Dendritic cell treated with granulocyte-macrophage colony-stimulating factor and Interleukin-4, amounts not matched to agents 40 ng/mL and 50 ng/mL, for 4 days (primary cell): ENCODE data around the gene SLC16A12.

Experiments
- H3K27ac Mint-ChIP-seq: one replicate; pipeline ENCODE4 v1.8.0; 2022; ENCODE audit warnings: mild to moderate bottlenecking, mixed read lengths
- H3K27me3 Mint-ChIP-seq: one replicate; pipeline ENCODE4 v1.8.0; 2022; ENCODE audit warnings: mild to moderate bottlenecking, mixed read lengths
- H3K36me3 Mint-ChIP-seq: one replicate; pipeline ENCODE4 v1.8.0; 2022; ENCODE audit warnings: low read depth, mixed read lengths
- H3K4me1 Mint-ChIP-seq: one replicate; pipeline ENCODE4 v1.8.0; 2022; ENCODE audit warnings: low read depth, mixed read lengths
- H3K4me3 Mint-ChIP-seq: one replicate; pipeline ENCODE4 v1.8.0; 2022; ENCODE audit warnings: mild to moderate bottlenecking, moderate library complexity, mixed read lengths
- H3K9me3 Mint-ChIP-seq: one replicate; pipeline ENCODE4 v1.8.0; 2022; ENCODE audit warnings: mixed read lengths
- intact Hi-C: fragments of 100-400 bp; cut with micrococcal nuclease; formaldehyde crosslinking; loops from one replicate; pipeline ENCODE4 v1.15.0; 2022

SLC16A12 gene

DNA sequence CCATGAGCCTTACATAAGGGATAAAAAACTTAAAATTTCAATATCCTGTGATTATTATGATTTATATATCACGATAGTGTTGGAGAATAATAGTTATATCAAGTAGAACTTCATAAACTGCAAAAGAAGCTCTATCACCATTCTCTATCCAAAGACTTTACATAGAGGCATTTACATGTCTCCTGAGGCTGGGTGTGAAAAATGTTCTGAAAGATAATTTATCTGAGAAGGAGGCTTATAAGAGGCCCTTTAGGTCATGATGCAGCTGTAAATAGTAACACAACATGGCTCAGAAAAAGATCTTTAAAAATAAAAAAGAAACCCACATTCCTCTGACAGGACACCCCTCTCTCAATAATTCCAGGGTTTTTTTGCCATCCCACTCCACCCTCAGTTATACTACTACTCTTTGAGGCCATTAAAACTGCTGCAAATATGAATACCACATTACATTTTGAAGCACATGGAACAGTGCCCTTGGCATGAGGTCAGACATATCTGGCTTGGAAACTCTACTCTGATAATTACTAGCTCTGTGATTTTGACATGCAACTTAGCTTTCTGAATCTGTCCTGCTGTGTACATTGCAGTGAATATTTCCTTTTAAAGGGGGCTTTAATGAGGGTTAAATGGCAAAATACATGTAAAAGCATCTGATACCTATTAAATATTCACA is 55.5 kb downstream of the SLC16A12 start:
- Mint-ChIP-seq H3K27me3 (no peaks in the 10 kb centered on the region), H3K4me1 (no peaks in the 10 kb centered on the region), H3K36me3 (no peaks in the 10 kb centered on the region), H3K27ac (no peak overlapping the region), H3K4me3 (no peak overlapping the region), H3K9me3 (no peaks in the 10 kb centered on the region)
- intact Hi-C loops: no loop called here

DNA sequence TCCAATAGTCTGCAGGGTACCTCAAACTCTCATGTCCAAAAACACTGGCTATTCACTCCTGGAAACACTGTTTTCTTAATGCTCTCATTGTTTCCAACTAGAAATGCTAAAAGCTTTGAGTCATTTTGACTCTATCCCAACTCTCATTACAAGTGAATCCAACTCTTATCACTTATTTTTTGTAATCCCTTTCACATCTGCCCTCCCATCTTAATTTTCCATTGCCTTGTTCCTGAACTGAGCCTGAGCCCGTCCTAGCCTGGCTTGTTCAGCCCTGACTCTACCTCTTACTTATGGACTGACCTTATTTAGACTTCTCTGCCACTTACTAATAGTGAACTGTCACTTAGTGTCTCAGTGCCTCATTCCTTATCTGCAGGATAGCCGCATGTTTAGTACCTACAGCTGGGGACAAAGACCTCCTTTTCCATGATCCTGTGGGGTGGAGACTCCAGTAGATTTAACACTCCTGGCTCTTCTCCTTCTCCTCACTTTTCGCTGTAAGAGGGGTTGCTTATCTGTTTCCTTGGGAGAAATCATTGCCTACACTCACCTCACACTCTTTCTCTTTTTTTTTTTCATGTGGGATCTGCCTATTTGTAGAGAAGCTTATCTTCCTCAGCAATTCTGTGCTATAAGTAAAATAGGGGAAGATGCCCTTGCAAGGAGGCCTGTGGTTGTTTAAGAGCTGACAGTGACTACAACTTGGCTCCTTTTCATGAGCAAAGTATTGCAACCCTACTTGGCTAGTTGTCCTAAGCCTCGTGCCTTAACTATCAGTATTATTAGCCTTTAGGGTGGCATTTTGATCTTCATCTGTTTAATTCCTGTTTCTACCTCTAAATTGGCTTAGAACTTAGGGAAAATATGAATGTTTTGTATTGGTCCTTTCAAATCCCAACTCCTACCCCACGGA is 56.4 kb downstream of the SLC16A12 start:
- intact Hi-C loops: no loop called here
- Mint-ChIP-seq H3K36me3 (no peaks in the 10 kb centered on the region), H3K27ac (no peak overlapping the region), H3K4me3 (no peak overlapping the region), H3K4me1 (no peaks in the 10 kb centered on the region), H3K9me3 (no peaks in the 10 kb centered on the region), H3K27me3 (no peaks in the 10 kb centered on the region)

DNA sequence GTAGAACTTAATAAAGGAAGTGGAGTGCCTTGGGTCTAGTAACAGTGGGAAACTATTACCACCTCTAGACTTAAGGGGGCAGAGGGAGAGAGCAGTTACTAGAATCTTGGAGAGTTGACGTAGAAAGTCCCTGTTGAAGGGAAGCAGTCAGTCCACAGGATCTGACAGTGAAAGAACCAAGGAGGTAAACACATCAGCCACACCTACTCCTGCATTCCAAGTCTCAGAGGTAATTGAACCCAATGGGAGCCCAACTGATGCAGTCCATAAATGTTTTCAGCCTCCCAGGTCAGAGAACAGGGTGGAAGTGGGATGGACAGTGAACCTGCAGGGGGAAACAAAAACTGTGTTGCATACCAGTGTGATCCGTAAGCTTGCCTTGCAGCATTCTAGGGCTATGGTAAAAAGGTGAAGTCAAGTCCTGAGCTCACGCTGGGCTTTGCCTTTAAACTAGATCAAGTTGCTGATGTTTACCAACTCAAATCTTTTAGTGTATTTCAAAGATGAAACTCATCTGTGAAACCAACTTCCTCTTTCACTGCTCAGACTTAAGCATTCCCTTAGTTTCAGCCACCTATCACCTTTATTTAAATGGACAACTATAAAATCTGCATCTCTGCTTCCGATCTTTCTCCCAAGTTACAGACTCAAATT is 57.2 kb downstream of the SLC16A12 start:
- Mint-ChIP-seq H3K9me3 (no peaks in the 10 kb centered on the region), H3K36me3 (no peaks in the 10 kb centered on the region), H3K27me3 (no peaks in the 10 kb centered on the region), H3K4me1 (no peaks in the 10 kb centered on the region), H3K4me3 (no peak overlapping the region), H3K27ac (no peak overlapping the region)
- intact Hi-C loops: no loop called here

DNA sequence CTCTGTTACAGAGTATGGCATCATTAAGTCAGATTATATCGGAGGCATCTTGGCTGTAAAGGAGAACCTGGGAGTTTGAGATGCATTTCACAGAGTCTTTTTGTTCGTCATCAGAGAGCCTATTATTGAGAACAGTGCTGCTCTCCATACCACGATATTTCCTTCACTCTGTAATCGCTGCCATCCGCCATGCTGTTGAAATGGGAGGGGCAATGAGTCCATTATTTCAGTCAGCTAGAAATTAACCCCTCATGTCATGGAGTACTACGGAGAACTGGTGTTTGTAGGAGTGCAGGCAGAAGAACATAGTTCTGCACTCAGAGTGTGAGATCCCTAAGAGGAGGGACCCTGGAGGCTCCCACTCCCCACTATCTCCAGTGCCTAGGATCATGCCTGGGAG is 59.2 kb downstream of the SLC16A12 start:
- no peaks in the 10 kb centered on the region for H3K36me3 Mint-ChIP-seq
- H3K27ac Mint-ChIP-seq: no peak overlapping the region
- H3K27me3 Mint-ChIP-seq: no peaks in the 10 kb centered on the region
- H3K4me3 Mint-ChIP-seq: no peak overlapping the region
- intact Hi-C loops: no loop called here
- no peaks in the 10 kb centered on the region for H3K9me3 Mint-ChIP-seq
- no peaks in the 10 kb centered on the region for H3K4me1 Mint-ChIP-seq

DNA sequence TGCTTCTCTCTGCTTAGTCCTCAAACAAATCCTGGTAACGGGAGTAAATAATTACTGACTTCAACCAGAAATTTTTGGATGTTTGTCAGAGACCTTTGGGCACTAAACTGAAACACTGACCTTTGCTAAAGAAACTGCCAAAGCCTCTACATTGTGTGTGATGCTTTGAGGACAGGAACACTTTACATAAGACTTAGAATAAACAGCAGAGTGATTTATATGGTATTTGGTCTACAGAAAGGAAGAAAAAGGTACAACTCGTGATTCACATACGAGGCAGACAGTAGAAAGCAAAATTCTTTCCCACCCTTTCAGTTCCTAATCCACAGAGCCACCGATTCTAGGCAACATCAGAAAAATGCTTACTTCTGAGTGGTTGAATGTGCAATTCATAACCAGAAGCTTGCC is 59.8 kb downstream of the SLC16A12 start:
- H3K4me1 Mint-ChIP-seq: peaks cover 3% of the 10 kb centered on the region
- no peak overlapping the region for H3K4me3 Mint-ChIP-seq
- no peaks in the 10 kb centered on the region for H3K36me3 Mint-ChIP-seq
- no peak overlapping the region for H3K27ac Mint-ChIP-seq
- intact Hi-C loops: no loop called here
- no peaks in the 10 kb centered on the region for H3K9me3 Mint-ChIP-seq
- H3K27me3 Mint-ChIP-seq: no peaks in the 10 kb centered on the region

DNA sequence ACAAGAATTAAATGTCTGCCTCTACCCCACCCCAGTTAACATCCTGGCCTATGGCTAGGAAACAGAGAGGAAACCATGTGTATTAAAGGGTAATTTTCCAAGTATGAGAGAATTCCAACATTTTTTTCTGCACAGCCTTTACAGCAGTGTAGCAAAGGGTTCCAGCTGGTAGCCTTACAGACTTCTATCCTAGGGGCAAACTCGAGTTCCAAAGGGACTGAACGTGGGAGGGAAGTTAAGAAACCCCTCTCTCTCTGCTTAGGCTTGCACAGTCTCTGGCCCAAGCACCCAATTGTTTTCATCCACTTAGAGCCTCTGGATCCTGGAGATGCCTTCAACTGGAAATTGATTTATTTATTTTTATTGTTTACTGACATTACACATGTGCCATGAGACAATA is 60.3 kb downstream of the SLC16A12 start:
- H3K9me3 Mint-ChIP-seq: no peaks in the 10 kb centered on the region
- intact Hi-C loops: no loop called here
- H3K36me3 Mint-ChIP-seq: no peaks in the 10 kb centered on the region
- H3K27me3 Mint-ChIP-seq: no peaks in the 10 kb centered on the region
- no peak overlapping the region for H3K27ac Mint-ChIP-seq
- no peak overlapping the region for H3K4me3 Mint-ChIP-seq
- peaks cover 7% of the 10 kb centered on the region for H3K4me1 Mint-ChIP-seq

DNA sequence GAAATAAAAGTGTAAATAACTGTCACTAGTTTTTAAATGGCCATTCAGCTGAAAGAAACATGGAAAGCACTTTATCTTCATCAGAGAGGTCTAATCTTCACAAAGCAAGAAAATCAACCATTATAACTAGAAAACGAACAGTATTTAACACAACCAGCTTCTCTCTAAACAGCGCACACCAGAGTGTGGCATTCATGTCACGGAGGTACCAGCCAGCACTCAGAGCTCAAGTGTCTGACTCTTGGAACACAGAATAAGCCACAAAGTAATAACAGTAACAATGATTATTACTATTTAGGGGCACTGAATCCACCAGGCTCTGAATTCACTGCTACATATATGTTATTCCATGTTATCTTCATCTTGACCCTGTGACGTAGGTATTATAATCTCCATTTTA is 60.9 kb downstream of the SLC16A12 start:
- no peak overlapping the region for H3K4me3 Mint-ChIP-seq
- H3K27me3 Mint-ChIP-seq: no peaks in the 10 kb centered on the region
- peaks cover 14% of the 10 kb centered on the region for H3K4me1 Mint-ChIP-seq
- no peak overlapping the region for H3K27ac Mint-ChIP-seq
- intact Hi-C loops: no loop called here
- no peaks in the 10 kb centered on the region for H3K9me3 Mint-ChIP-seq
- no peaks in the 10 kb centered on the region for H3K36me3 Mint-ChIP-seq

DNA sequence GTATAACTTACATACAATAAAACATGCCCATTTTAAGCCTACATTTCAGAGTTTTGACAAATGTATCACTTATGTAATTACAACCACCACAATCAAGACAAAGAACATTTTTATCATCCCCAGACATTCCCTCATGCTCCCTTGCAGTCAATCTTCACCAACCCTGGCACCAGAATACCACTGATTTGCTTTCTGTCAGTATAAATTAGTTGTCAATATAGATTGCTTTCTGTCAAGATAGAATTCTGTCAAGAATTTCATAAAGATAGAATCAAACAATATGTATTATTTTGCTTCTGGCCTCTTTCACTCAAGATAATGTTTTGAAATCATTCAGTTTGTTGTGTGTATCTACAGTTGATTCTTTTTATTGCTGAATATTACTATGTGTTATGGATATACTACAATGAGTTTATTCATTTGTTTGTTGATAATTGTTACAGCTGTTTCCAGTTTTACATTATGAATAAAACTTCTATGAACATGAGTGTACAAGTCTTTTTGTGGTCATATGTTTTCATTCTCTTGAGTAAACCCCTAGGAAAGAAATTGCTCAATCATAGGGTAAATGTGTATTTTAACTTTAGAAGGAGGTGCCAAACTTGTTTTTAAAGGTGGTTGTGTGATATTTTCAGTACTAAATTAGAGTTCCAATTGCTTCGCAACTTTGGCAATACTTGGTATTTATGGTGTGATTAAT is 64.1 kb downstream of the SLC16A12 start:
- intact Hi-C loops: no loop called here
- Mint-ChIP-seq H3K36me3 (no peaks in the 10 kb centered on the region), H3K9me3 (no peaks in the 10 kb centered on the region), H3K27me3 (no peaks in the 10 kb centered on the region), H3K4me1 (peaks cover 15% of the 10 kb centered on the region), H3K4me3 (no peak overlapping the region), H3K27ac (no peak overlapping the region)

DNA sequence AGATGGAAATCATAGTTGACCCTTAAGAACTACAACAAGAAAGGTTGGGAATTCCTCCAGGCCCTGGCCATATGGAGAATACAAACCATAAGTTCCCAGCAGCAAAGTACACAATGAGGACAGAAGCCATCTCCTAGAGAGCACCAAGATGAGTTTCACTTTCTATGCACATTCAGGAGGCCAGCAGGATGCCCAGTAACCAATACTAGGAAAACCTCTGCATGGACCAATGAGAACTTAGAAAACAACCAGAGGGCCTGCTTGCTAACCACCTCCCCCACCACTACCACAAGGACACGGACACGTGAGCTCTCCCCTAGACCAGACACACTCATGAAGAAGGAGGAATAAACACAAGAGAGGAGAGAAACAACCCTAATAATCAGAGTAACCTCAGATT is 64.8 kb downstream of the SLC16A12 start:
- Mint-ChIP-seq H3K4me3 (no peak overlapping the region), H3K4me1 (peaks cover 15% of the 10 kb centered on the region), H3K27ac (no peak overlapping the region), H3K36me3 (no peaks in the 10 kb centered on the region), H3K9me3 (no peaks in the 10 kb centered on the region), H3K27me3 (no peaks in the 10 kb centered on the region)
- intact Hi-C loops: no loop called here

DNA sequence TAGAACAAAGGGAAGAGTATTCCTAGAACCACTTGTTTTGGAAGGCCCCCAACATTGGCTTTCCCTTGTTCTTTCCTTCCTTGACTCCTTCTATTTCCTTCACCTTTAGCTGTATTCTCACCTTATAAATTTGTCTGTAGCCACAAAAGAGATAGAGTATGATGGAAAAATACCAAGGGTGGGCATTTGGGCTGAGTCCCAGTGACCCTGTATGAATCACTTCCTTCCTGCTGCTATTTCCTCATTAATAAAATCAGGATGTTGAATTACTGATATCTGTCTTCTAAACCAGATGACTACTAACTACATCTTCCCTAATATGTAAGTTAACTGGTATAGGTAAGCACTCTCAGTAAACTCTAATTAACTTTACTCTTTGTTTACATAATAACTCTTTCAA is 65.9 kb downstream of the SLC16A12 start:
- Mint-ChIP-seq H3K4me1 (peaks cover 15% of the 10 kb centered on the region), H3K9me3 (no peaks in the 10 kb centered on the region), H3K36me3 (no peaks in the 10 kb centered on the region), H3K27me3 (no peaks in the 10 kb centered on the region), H3K4me3 (no peak overlapping the region), H3K27ac (no peak overlapping the region)
- intact Hi-C loops: no loop called here

DNA sequence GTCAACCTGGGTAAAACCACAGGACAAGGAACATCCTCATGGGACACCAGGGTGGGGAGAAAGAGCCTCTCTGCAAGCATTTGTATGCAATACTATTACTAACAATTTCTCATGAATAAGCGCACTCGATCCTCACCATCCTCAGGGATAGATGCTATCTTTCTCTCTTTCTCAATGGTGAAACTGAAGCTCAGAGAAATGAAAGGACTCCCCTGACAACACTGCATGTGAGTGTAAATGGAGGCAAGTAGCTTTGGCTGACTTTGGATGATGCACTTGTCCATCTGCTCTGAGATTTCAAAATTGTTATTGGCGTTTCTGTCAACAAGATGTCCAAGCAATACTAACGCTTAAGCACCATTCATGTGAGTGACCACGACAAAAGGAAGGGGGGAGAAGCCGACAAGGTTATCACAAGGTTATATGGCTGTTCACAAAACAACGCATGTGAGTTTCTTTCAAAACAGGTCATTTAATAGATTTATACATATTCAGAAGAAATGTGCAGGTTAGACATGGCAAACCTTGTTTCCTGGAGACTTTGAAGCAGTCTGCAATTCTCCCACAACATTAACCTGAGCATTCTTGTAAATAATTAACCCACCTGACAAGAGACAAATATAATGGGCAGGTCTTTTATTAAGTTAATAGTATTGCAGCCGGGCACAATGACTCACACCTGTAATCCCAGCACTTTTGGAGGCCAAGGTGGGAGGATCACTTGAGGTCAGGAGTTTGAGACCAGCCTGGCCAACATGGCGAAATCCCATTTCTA is 67.0 kb downstream of the SLC16A12 start:
- peaks cover 15% of the 10 kb centered on the region for H3K4me1 Mint-ChIP-seq
- H3K36me3 Mint-ChIP-seq: no peaks in the 10 kb centered on the region
- H3K9me3 Mint-ChIP-seq: no peaks in the 10 kb centered on the region
- H3K4me3 Mint-ChIP-seq: no peak overlapping the region
- H3K27ac Mint-ChIP-seq: no peak overlapping the region
- no peaks in the 10 kb centered on the region for H3K27me3 Mint-ChIP-seq
- intact Hi-C loops: no loop called here

DNA sequence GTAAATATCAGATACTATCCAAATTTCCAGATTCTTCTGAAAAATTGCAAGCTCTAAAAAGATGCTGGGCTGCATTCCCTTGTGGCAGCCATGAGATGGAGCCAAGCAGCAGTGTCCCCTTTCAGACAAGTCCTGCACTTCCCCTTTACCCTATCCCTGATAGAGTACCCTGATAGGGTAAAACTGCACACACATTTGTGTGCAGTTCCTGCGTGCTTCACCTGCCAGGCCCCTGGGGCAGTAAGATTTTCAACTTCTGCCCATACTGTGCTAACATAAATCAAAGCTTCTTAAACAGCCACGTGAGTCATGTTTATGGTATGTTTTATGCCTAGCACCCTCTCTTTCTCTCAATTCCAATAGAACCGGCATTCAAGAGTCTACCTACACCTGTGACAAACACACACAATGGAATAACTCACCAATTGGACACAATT is 68.8 kb downstream of the SLC16A12 start:
- Mint-ChIP-seq H3K27me3 (no peaks in the 10 kb centered on the region), H3K27ac (no peak overlapping the region), H3K4me1 (peaks cover 15% of the 10 kb centered on the region), H3K36me3 (no peaks in the 10 kb centered on the region), H3K9me3 (no peaks in the 10 kb centered on the region), H3K4me3 (no peak overlapping the region)
- intact Hi-C loops: loop anchor here (2.0 kb wide), 1 partner anchor 96 kb away; no protein-coding TSS in a partner anchor

DNA sequence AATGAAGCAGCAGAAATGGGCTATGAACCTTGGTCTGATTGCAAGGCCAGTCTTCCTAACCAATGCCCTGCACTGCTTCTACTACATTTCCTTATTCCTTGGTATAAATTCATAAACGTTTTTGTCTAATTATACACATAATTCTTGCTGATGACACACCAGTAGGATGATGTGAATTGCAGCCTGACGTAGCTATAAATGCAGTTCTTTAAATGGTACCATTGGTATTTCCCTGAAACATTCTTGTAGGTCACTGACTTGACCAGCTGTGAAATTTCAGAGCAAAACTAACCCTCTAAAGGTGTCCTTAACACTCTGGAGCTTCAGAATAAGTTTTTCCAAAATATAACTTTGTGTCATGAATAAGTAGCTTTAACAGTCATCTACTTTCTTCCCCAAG is 70.2 kb downstream of the SLC16A12 start:
- intact Hi-C loops: no loop called here
- H3K4me1 Mint-ChIP-seq: peaks cover 8% of the 10 kb centered on the region
- no peaks in the 10 kb centered on the region for H3K36me3 Mint-ChIP-seq
- no peak overlapping the region for H3K4me3 Mint-ChIP-seq
- no peaks in the 10 kb centered on the region for H3K27me3 Mint-ChIP-seq
- H3K9me3 Mint-ChIP-seq: no peaks in the 10 kb centered on the region
- no peak overlapping the region for H3K27ac Mint-ChIP-seq
